CD14-positive monocyte (primary cell): Measurements from ENCODE around the gene SPNS3. TPM values are rescaled to one million over a fixed set of nuclear protein-coding genes. Genes with fewer than 3 reads are reported as not detected.

Source experiments
- DNase-seq, 3 donors: peaks; one replicate each; pipeline ENCODE4 v3.0.0-alpha.2; 2011 to 2022
- H2AFZ ChIP-seq: 2 replicates; pipeline ENCODE4 v1.6.0; 2012; ENCODE audit warnings: mild to moderate bottlenecking, low read depth, low read length, inconsistent platforms; ENCODE audit not compliant: insufficient read depth, poor library complexity, severe bottlenecking
- H3K27ac ChIP-seq, 2 donors: 1 replicate in 1 of 2; 2 replicates in 1 of 2; pipeline ENCODE4 v1.5.1; 2012 to 2013; ENCODE audit warnings: low read length in 2 of 2, control low read depth in 1 of 2, inconsistent platforms in 1 of 2, low read depth in 1 of 2, mild to moderate bottlenecking in 1 of 2
- H3K27me3 ChIP-seq, 2 donors: one replicate each; pipeline versions ENCODE4 v1.6.0 to v1.6.1; 2011 to 2013; ENCODE audit warnings: low read length in 2 of 2; ENCODE audit not compliant: control insufficient read depth in 2 of 2, insufficient read depth in 2 of 2
- H3K36me3 ChIP-seq, 2 donors: replicated peaks in 1 of 2; 1 replicate in 1 of 2; 2 replicates in 1 of 2; pipeline versions ENCODE4 v1.5.1 to v1.6.1; 2012 to 2013; ENCODE audit warnings: low read length in 2 of 2, control low read depth in 1 of 2, inconsistent platforms in 1 of 2, mild to moderate bottlenecking in 1 of 2; ENCODE audit not compliant: insufficient read depth in 2 of 2, control insufficient read depth in 1 of 2
- H3K4me1 ChIP-seq, 2 donors: 1 replicate in 1 of 2; 2 replicates in 1 of 2; pipeline versions ENCODE4 v1.5.1 to v1.6.1; 2012 to 2013; ENCODE audit warnings: low read length in 2 of 2, control low read depth in 1 of 2, inconsistent platforms in 1 of 2, mild to moderate bottlenecking in 1 of 2, moderate library complexity in 1 of 2; ENCODE audit not compliant: insufficient read depth in 2 of 2, control insufficient read depth in 1 of 2
- H3K4me2 ChIP-seq: replicated peaks from 2 replicates; pipeline ENCODE3; 2012; ENCODE audit warnings: low read length, moderate library complexity, mild to moderate bottlenecking; ENCODE audit not compliant: poor library complexity, severe bottlenecking; ENCODE audit errors: extremely low read depth
- H3K4me3 ChIP-seq, 3 experiments: fragments of 200-600 bp in 1 of 3; sonication (generic) in 1 of 3; replicated peaks in 1 of 3; 1 replicate in 2 of 3; 2 replicates in 1 of 3; pipeline ENCODE4 v1.5.1; 2011 to 2013; ENCODE audit warnings: low read length in 3 of 3, mild to moderate bottlenecking in 3 of 3, control low read depth in 2 of 3, low read depth in 2 of 3, inconsistent platforms in 1 of 3, moderate library complexity in 1 of 3
- H3K79me2 ChIP-seq: 2 replicates; pipeline ENCODE4 v1.6.0; 2012; ENCODE audit warnings: mild to moderate bottlenecking, control low read depth, inconsistent platforms, low read length, moderate library complexity; ENCODE audit not compliant: insufficient read depth
- H3K9ac ChIP-seq: 2 replicates; pipeline ENCODE4 v1.6.0; 2017; ENCODE audit warnings: low read length, mild to moderate bottlenecking; ENCODE audit not compliant: insufficient read depth, poor library complexity, severe bottlenecking
- H3K9me3 ChIP-seq, 2 donors: replicated peaks in 1 of 2; 1 replicate in 1 of 2; 2 replicates in 1 of 2; pipeline versions ENCODE4 v1.5.1 to v1.6.1; 2012 to 2013; ENCODE audit warnings: low read length in 2 of 2, control low read depth in 1 of 2; ENCODE audit not compliant: control insufficient read depth in 1 of 2, insufficient read depth in 1 of 2
- H4K20me1 ChIP-seq: 2 replicates; pipeline ENCODE4 v1.6.0; 2012; ENCODE audit warnings: mild to moderate bottlenecking, low read length, control low read depth, moderate library complexity; ENCODE audit not compliant: insufficient read depth
- H3K27ac Mint-ChIP-seq, 7 donors: one replicate each; pipeline ENCODE4 v1.8.0; 2020; ENCODE audit warnings: mild to moderate bottlenecking in 7 of 7, mixed read lengths in 7 of 7, moderate library complexity in 6 of 7, inconsistent platforms in 2 of 7
- H3K27me3 Mint-ChIP-seq, 3 donors: one replicate each; pipeline ENCODE4 v1.8.0; 2021 to 2022; ENCODE audit warnings: low read depth in 3 of 3, mild to moderate bottlenecking in 3 of 3, mixed read lengths in 3 of 3, moderate library complexity in 3 of 3, inconsistent platforms in 1 of 3
- H3K36me3 Mint-ChIP-seq, 2 donors: one replicate each; pipeline ENCODE4 v1.8.0; 2020; ENCODE audit warnings: mixed read lengths in 2 of 2, inconsistent platforms in 1 of 2, mild to moderate bottlenecking in 1 of 2
- H3K4me1 Mint-ChIP-seq: one replicate; pipeline ENCODE4 v1.8.0; 2020; ENCODE audit warnings: mild to moderate bottlenecking, mixed read lengths
- H3K4me3 Mint-ChIP-seq, 2 donors: one replicate each; pipeline ENCODE4 v1.8.0; 2020; ENCODE audit warnings: mild to moderate bottlenecking in 2 of 2, mixed read lengths in 2 of 2, moderate library complexity in 1 of 2
- H3K9me3 Mint-ChIP-seq, 7 donors: one replicate each; pipeline ENCODE4 v1.8.0; 2020 to 2022; ENCODE audit warnings: mixed read lengths in 7 of 7, mild to moderate bottlenecking in 6 of 7, moderate library complexity in 6 of 7, inconsistent platforms in 2 of 7
- WGBS: methylation state at CpG from one replicate; pipeline ENCODE4 v1.1.5; 2013; ENCODE audit warnings: missing lambda C conversion rate; ENCODE audit not compliant: insufficient coverage; 5-methylcytosine and 5-hydroxymethylcytosine counted together
- intact Hi-C, 2 donors: fragments of 100-400 bp; cut with micrococcal nuclease; formaldehyde crosslinking; loops; one replicate each; pipeline versions ENCODE4 v1.15.0 to v1.15.1; 2023
- polyA plus RNA-seq, 3 donors: library from polyadenylated mRNA; depleted of rRNA in 1 of 3; unstranded in 2 of 3; stranded (reverse) in 1 of 3; fragments of 300-500 nt in 2 of 3; fragments of >200 nt in 1 of 3; fragmentation: Illumina TruSeq in 2 of 3; gene quantifications; 1 replicate in 2 of 3; 2 replicates in 1 of 3; pipeline ENCODE4 v1.2.3, GENCODE V29; 2012 to 2021
- TF ChIP-seq, protein P1 (sequence below): fragments of 200-600 bp; IDR thresholded peaks from one replicate; pipeline ENCODE4 v1.8.0; 2022; ENCODE audit warnings: antibody characterized with exemption, mild to moderate bottlenecking

SPNS3 gene
- polyA plus RNA-seq, 3 donors = 2.3 to 5.7 (median 4.5) TPM

GRCh38 chr17:4422864-4423263 is 10.9 kb upstream of the SPNS3 start:
- Mint-ChIP-seq H3K36me3 (no peaks in the 10 kb centered on the region), H3K27ac (peak overlapping the region in 1 of 7 donors; percentile 26), H3K4me3 (no peak overlapping the region), H3K9me3 (peaks cover 0 to 7% (median 5%) of the 10 kb centered on the region in 7 donors), H3K27me3 (peaks cover 4 to 7% (median 4%) of the 10 kb centered on the region in 3 donors), H3K4me1 (peaks cover 31% of the 10 kb centered on the region)
- no peak overlapping the region for H3K4me2 ChIP-seq
- no peaks in the 10 kb centered on the region for H3K79me2 ChIP-seq
- H3K4me3 ChIP-seq = no peak overlapping the region
- H3K9ac ChIP-seq = no peak overlapping the region
- H3K36me3 ChIP-seq = no peaks in the 10 kb centered on the region
- 0% methylated on average over 2 of the region's 6 CpGs for WGBS
- TF ChIP-seq, protein P1, sequence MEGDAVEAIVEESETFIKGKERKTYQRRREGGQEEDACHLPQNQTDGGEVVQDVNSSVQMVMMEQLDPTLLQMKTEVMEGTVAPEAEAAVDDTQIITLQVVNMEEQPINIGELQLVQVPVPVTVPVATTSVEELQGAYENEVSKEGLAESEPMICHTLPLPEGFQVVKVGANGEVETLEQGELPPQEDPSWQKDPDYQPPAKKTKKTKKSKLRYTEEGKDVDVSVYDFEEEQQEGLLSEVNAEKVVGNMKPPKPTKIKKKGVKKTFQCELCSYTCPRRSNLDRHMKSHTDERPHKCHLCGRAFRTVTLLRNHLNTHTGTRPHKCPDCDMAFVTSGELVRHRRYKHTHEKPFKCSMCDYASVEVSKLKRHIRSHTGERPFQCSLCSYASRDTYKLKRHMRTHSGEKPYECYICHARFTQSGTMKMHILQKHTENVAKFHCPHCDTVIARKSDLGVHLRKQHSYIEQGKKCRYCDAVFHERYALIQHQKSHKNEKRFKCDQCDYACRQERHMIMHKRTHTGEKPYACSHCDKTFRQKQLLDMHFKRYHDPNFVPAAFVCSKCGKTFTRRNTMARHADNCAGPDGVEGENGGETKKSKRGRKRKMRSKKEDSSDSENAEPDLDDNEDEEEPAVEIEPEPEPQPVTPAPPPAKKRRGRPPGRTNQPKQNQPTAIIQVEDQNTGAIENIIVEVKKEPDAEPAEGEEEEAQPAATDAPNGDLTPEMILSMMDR = no peak
- intact Hi-C loops = loop anchor here in 1 of 2 donors (5.0 to 10.0 kb wide), 2 partner anchors 142 to 204 kb away; partner anchors contain the start of gene GGT6
- H3K27me3 ChIP-seq = no peaks in the 10 kb centered on the region
- peaks cover 0 to 5% of the 10 kb centered on the region in 2 donors for H3K9me3 ChIP-seq
- no peak overlapping the region for H3K27ac ChIP-seq
- H3K4me1 ChIP-seq = peaks cover 5 to 11% of the 10 kb centered on the region in 2 donors
- DNase-seq = no peak
- no peaks in the 10 kb centered on the region for H4K20me1 ChIP-seq
- no peak overlapping the region for H2AFZ ChIP-seq

GRCh38 chr17:4425398-4425797 is 8.3 kb upstream of the SPNS3 start:
- Histone ChIP-seq H4K20me1 (no peaks in the 10 kb centered on the region), H3K27me3 (no peaks in the 10 kb centered on the region), H3K36me3 (no peaks in the 10 kb centered on the region), H3K4me3 (no peak overlapping the region), H3K9me3 (peaks cover 0 to 5% of the 10 kb centered on the region in 2 donors), H3K4me2 (no peak overlapping the region), H3K4me1 (peaks cover 20 to 24% of the 10 kb centered on the region in 2 donors), H3K79me2 (no peaks in the 10 kb centered on the region), H2AFZ (peak overlapping the region; percentile 14), H3K27ac (no peak overlapping the region), H3K9ac (no peak overlapping the region)
- TF ChIP-seq, protein P1 = no peak
- no peaks in the 10 kb centered on the region for H3K36me3 Mint-ChIP-seq
- no peak overlapping the region for H3K4me3 Mint-ChIP-seq
- peaks cover 44% of the 10 kb centered on the region for H3K4me1 Mint-ChIP-seq
- WGBS = 30% methylated on average over 9 of the region's 10 CpGs
- peaks cover 0 to 7% (median 5%) of the 10 kb centered on the region in 7 donors for H3K9me3 Mint-ChIP-seq
- DNase-seq = no peak
- H3K27me3 Mint-ChIP-seq = peaks cover 1 to 8% (median 7%) of the 10 kb centered on the region in 3 donors
- H3K27ac Mint-ChIP-seq = peak overlapping the region in 1 of 7 donors; percentile 28
- intact Hi-C loops = loop anchor here in 1 of 2 donors (10.0 kb wide), 1 partner anchor 139 kb away; the partner anchor contains the start of gene GGT6
